BE2C (cell line): ENCODE results near the gene HEATR5A. TPM values are rescaled to one million over a fixed set of nuclear protein-coding genes. Genes with fewer than 3 reads are reported as not detected.
"Not testable (repeated sequence)": the region's sequence is repeated elsewhere in the genome, so short reads cannot be mapped to it uniquely, and the experiment has no call there.

Experiments used
- DNase-seq: peaks from one replicate; pipeline ENCODE4 v3.0.0-alpha.2; 2020
- H3K27me3 ChIP-seq: fragments of 250-450 bp; sonication (Bioruptor Pico); 2 replicates; pipeline ENCODE4 v1.5.1; 2020; ENCODE audit warnings: mild to moderate bottlenecking
- H3K36me3 ChIP-seq: fragments of 250-450 bp; sonication (Bioruptor Pico); 2 replicates; pipeline ENCODE4 v1.5.1; 2020; ENCODE audit warnings: mild to moderate bottlenecking
- H3K4me1 ChIP-seq: fragments of 250-450 bp; sonication (Bioruptor Pico); 2 replicates; pipeline ENCODE4 v1.5.1; 2020
- H3K4me3 ChIP-seq: 2 replicates; pipeline ENCODE4 v1.5.1; 2011; ENCODE audit warnings: low read depth, low read length
- H3K9me3 ChIP-seq: fragments of 250-450 bp; sonication (Bioruptor Pico); 2 replicates; pipeline ENCODE4 v1.5.1; 2020
- polyA plus RNA-seq: library from polyadenylated mRNA; unstranded; fragments of >200 nt; gene quantifications from one replicate; pipeline ENCODE4 v1.2.1, GENCODE V29; 2012; ENCODE audit warnings: low read depth, missing spikeins; ENCODE audit not compliant: insufficient read length, insufficient read depth
- TF ChIP-seq, protein P1 (sequence below): IDR thresholded peaks from 2 replicates; pipeline ENCODE4 v1.5.1; 2012; ENCODE audit warnings: mild to moderate bottlenecking, low read depth, low read length

The HEATR5A gene
- 6.3 TPM for polyA plus RNA-seq

DNA sequence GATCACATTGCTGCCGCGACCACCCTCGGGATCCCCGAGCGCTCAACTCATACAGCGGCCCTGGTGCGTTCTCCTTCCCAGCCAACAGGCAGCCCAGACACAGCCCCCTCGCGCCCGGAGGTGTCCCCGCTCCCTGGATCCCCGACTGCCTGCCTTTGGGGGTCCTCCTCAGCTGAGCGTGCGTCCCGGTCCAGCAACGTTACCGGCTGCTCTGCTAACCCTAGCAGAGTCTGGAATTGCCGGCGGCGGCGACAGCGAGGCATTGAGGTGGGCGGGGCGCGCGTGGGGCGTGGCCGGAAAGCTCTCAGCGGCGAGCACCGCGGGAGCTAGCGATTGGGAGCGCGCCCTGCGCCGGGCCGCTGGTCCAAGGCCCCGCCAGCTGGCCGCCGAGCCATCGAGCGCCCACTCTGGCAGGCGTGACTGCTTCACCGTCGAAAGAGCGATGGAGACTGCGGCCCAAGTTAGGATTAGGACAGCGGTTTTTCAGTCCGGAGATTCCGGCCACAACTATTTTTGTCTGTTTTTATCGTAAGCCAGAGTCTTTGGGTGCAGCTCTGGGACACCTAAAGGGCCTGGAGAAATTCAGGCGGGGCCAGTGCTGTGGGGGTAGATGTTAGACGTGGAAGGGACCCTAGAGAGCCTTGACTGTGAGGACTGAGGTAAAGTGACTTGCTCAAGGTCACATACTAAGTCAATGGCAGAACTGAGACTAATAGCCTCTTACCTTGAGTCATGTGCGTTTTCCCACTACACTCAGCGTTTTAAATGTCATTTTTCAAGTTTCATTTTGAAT, at the start of gene HEATR5A:
TSS of gene HEATR5A (minus strand) at position 232 of the 793 bp plus-strand sequence. CDS start 17,575 bp downstream, outside the sequence.
- Histone ChIP-seq H3K4me3 (peak within 1 kb of the TSS; percentile 98), H3K36me3 (no peaks in the 10 kb centered on the region), H3K27me3 (no peaks in the 10 kb centered on the region), H3K9me3 (no peaks in the 10 kb centered on the region), H3K4me1 (no peaks in the 10 kb centered on the region)
- TF ChIP-seq, protein P1, sequence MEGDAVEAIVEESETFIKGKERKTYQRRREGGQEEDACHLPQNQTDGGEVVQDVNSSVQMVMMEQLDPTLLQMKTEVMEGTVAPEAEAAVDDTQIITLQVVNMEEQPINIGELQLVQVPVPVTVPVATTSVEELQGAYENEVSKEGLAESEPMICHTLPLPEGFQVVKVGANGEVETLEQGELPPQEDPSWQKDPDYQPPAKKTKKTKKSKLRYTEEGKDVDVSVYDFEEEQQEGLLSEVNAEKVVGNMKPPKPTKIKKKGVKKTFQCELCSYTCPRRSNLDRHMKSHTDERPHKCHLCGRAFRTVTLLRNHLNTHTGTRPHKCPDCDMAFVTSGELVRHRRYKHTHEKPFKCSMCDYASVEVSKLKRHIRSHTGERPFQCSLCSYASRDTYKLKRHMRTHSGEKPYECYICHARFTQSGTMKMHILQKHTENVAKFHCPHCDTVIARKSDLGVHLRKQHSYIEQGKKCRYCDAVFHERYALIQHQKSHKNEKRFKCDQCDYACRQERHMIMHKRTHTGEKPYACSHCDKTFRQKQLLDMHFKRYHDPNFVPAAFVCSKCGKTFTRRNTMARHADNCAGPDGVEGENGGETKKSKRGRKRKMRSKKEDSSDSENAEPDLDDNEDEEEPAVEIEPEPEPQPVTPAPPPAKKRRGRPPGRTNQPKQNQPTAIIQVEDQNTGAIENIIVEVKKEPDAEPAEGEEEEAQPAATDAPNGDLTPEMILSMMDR = no peak
- DNase-seq = peak; percentile 98

DNA sequence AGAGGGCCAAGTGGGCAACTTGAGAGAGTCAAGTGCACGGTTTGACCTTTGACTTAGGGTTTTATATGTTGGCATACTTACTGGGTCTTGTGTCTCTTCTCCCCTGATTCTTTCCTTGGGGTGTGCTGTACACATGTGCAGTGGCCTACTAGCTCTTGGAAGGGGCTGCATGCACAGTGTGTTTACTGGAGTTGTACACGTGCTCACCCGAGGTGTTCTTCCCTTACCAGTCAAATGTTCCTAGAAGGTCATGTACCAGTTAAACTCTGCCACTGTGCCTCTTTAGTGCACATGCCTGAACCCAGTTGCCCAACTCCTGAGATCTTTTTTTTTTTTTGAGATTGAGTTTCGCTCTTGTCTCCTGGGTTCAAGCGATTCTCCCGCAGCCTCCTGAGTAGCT, 46.2 kb upstream of the HEATR5A start:
- H3K4me3 ChIP-seq = no peak overlapping the region
- TF ChIP-seq, protein P1 = no peak

GRCh38 chr14:31465111-31465510, 44.8 kb upstream of the HEATR5A start:
- DNase-seq = no peak
- Histone ChIP-seq H3K36me3 (no peaks in the 10 kb centered on the region), H3K9me3 (no peaks in the 10 kb centered on the region), H3K4me1 (no peaks in the 10 kb centered on the region), H3K27me3 (no peaks in the 10 kb centered on the region), H3K4me3 (no peak overlapping the region)
- TF ChIP-seq, protein P1 = no peak

More for the DNA sequence above, 46.2 kb upstream of the HEATR5A start:
- Histone ChIP-seq H3K36me3 (no peaks in the 10 kb centered on the region), H3K27me3 (no peaks in the 10 kb centered on the region), H3K4me1 (no peaks in the 10 kb centered on the region), H3K9me3 (no peaks in the 10 kb centered on the region)
- no peak for DNase-seq

- H3K4me3 ChIP-seq, DNase-seq, H3K4me1 ChIP-seq, H3K27me3 ChIP-seq, H3K36me3 ChIP-seq, H3K9me3 ChIP-seq: not testable (repeated sequence)
Measured at GRCh38 chr14:31462450-31462849, 42.1 kb upstream of the HEATR5A start.

- Histone ChIP-seq H3K36me3 (no peaks in the 10 kb centered on the region), H3K4me3 (no peak overlapping the region), H3K9me3 (no peaks in the 10 kb centered on the region), H3K4me1 (no peaks in the 10 kb centered on the region), H3K27me3 (no peaks in the 10 kb centered on the region)
- TF ChIP-seq, protein P1 = no peak
- no peak for DNase-seq
Measured at GRCh38 chr14:31461545-31461944, 41.2 kb upstream of the HEATR5A start.

GRCh38 chr14:31457665-31458659, 37.6 kb upstream of the HEATR5A start:
- no peak for DNase-seq
- Histone ChIP-seq H3K4me1 (peaks cover 3% of the 10 kb centered on the region; the same call in 1 of the 2 replicates), H3K9me3 (no peaks in the 10 kb centered on the region), H3K4me3 (peak overlapping the region; percentile 90), H3K36me3 (no peaks in the 10 kb centered on the region), H3K27me3 (no peaks in the 10 kb centered on the region)
- TF ChIP-seq, protein P1 = no peak
